HG02623 (cell line): ENCODE measurements around the gene PRSS57.

ENCODE experiments used
- ATAC-seq: cut with Tn5 transposase; IDR thresholded peaks from one replicate; pipeline ENCODE4 v1.9.1; 2021; ENCODE audit warnings: moderate library complexity; ENCODE audit not compliant: unreplicated experiment

The PRSS57 gene

GRCh38 chr19:653425-653824 is 41.8 kb downstream of the PRSS57 start:
- ATAC-seq, result no peak

- no peak for ATAC-seq
These were observed 42.5 kb downstream of the PRSS57 start for GRCh38 chr19:652467-653389.

- no peak for ATAC-seq
These were observed 43.3 kb downstream of the PRSS57 start for GRCh38 chr19:651991-652390.

- no peak for ATAC-seq
These were observed 44.0 kb downstream of the PRSS57 start for GRCh38 chr19:651114-651818.

GRCh38 chr19:650121-650520 is 45.1 kb downstream of the PRSS57 start:
- ATAC-seq, result no peak

- ATAC-seq, result no peak
These were observed 46.1 kb downstream of the PRSS57 start for GRCh38 chr19:648904-649801.

- ATAC-seq, result no peak
These were observed 46.9 kb downstream of the PRSS57 start for GRCh38 chr19:648305-648704.

GRCh38 chr19:647566-648284 is 47.5 kb downstream of the PRSS57 start:
- no peak for ATAC-seq

GRCh38 chr19:646779-647565 is 48.3 kb downstream of the PRSS57 start:
- ATAC-seq, result no peak

GRCh38 chr19:645912-646778 is 49.1 kb downstream of the PRSS57 start:
- no peak for ATAC-seq

- no peak for ATAC-seq
These were observed 50.5 kb downstream of the PRSS57 start for GRCh38 chr19:644789-645188.

- ATAC-seq, result no peak
These were observed 50.9 kb downstream of the PRSS57 start for GRCh38 chr19:644363-644762.

GRCh38 chr19:643736-644135 is 51.5 kb downstream of the PRSS57 start:
- ATAC-seq, result no peak

- ATAC-seq, result no peak
These were observed 52.2 kb downstream of the PRSS57 start for GRCh38 chr19:642767-643727.

- no peak for ATAC-seq
These were observed 53.5 kb downstream of the PRSS57 start for GRCh38 chr19:641702-642101.

- ATAC-seq, result no peak
These were observed 54.6 kb downstream of the PRSS57 start for GRCh38 chr19:640606-641189.

- no peak for ATAC-seq
These were observed 55.1 kb downstream of the PRSS57 start for GRCh38 chr19:640161-640558.
